Activated B cell treated with CpG ODN at 0.5 μM for 24 hours (primary cell): ENCODE data around the gene IL34. TPM values are rescaled to one million over a fixed set of nuclear protein-coding genes. Genes with fewer than 3 reads are reported as not detected.

Source experiments
- ATAC-seq: fragments of 200-7000 bp; cut with Tn5 transposase; one replicate; pipeline ENCODE4 v1.10.0; 2021; ENCODE audit warnings: low read depth, mild to moderate bottlenecking, moderate library complexity
- CTCF ChIA-PET: fragments of 350-600 bp; sonication (Branson Sonifier 250); formaldehyde crosslinking; loops from one replicate; lab custom pipeline; 2021; ENCODE audit warnings: antibody characterized with exemption; lab: Charles Lee
- POLR2A ChIA-PET: fragments of 350-600 bp; sonication (Branson Sonifier 250); formaldehyde crosslinking; loops from one replicate; lab custom pipeline; 2021; ENCODE audit warnings: antibody characterized with exemption; lab: Charles Lee
- DNase-seq: peaks from one replicate; pipeline ENCODE4 v3.0.0; 2022
- H3K27ac Mint-ChIP-seq: one replicate; pipeline ENCODE4 v1.8.0; 2020; ENCODE audit warnings: mixed read lengths
- H3K27me3 Mint-ChIP-seq: one replicate; pipeline ENCODE4 v1.8.0; 2021; ENCODE audit warnings: mixed read lengths
- H3K36me3 Mint-ChIP-seq: one replicate; pipeline ENCODE4 v1.8.0; 2021; ENCODE audit warnings: low read depth, mixed read lengths
- H3K4me1 Mint-ChIP-seq: one replicate; pipeline ENCODE4 v1.8.0; 2021; ENCODE audit warnings: mixed read lengths
- H3K4me3 Mint-ChIP-seq: one replicate; pipeline ENCODE4 v1.8.0; 2020; ENCODE audit warnings: mild to moderate bottlenecking, mixed read lengths
- H3K9me3 Mint-ChIP-seq: one replicate; pipeline ENCODE4 v1.8.0; 2020; ENCODE audit warnings: mixed read lengths
- CTCF ChIP-seq: fragments of 200-600 bp; IDR thresholded peaks from one replicate; pipeline ENCODE4 v1.8.0; 2022; ENCODE audit warnings: antibody characterized with exemption, mild to moderate bottlenecking
- intact Hi-C: fragments of 100-400 bp; cut with micrococcal nuclease; formaldehyde crosslinking; loops from one replicate; pipeline ENCODE4 v1.15.1; 2024
- total RNA-seq: library from RNA; stranded (reverse); gene quantifications from 2 replicates; pipeline ENCODE4 v1.2.3, GENCODE V29; 2022

The IL34 gene
- total RNA-seq, 1 donor from 2014 or later = 0.71 TPM

GRCh38 chr16:70610273-70611223 lies 35.8 kb upstream of the IL34 start:
- intact Hi-C loops = no loop called here
- POLR2A ChIA-PET = no interaction called here
- no peak for ATAC-seq

GRCh38 chr16:70611224-70611598 lies 35.1 kb upstream of the IL34 start:
- ChIA-PET POLR2A (no interaction called here), CTCF (no interaction called here)
- no peak for ATAC-seq
- Mint-ChIP-seq H3K9me3 (no peaks in the 10 kb centered on the region), H3K36me3 (no peaks in the 10 kb centered on the region), H3K4me1 (no peaks in the 10 kb centered on the region), H3K27me3 (no peaks in the 10 kb centered on the region), H3K4me3 (no peak overlapping the region), H3K27ac (no peak overlapping the region)
- DNase-seq = no peak
- TF ChIP-seq CTCF = no peak
- intact Hi-C loops = no loop called here

More at GRCh38 chr16:70610273-70611223, 35.8 kb upstream of the IL34 start:
- Mint-ChIP-seq H3K27ac (no peak overlapping the region), H3K9me3 (no peaks in the 10 kb centered on the region), H3K4me3 (no peak overlapping the region), H3K27me3 (no peaks in the 10 kb centered on the region), H3K36me3 (no peaks in the 10 kb centered on the region), H3K4me1 (no peaks in the 10 kb centered on the region)
- TF ChIP-seq CTCF = no peak
- DNase-seq = no peak
- CTCF ChIA-PET = no interaction called here

GRCh38 chr16:70611785-70612303 lies 34.5 kb upstream of the IL34 start:
- ATAC-seq = no peak
- no peak for TF ChIP-seq CTCF
- Mint-ChIP-seq H3K4me3 (no peak overlapping the region), H3K4me1 (no peaks in the 10 kb centered on the region), H3K27me3 (no peaks in the 10 kb centered on the region), H3K27ac (no peak overlapping the region), H3K9me3 (no peaks in the 10 kb centered on the region), H3K36me3 (no peaks in the 10 kb centered on the region)
- no peak for DNase-seq
- intact Hi-C loops = no loop called here
- POLR2A ChIA-PET = no interaction called here
- CTCF ChIA-PET = no interaction called here

- no peaks in the 10 kb centered on the region for H3K36me3 Mint-ChIP-seq
- no peak overlapping the region for H3K4me3 Mint-ChIP-seq
- no peaks in the 10 kb centered on the region for H3K9me3 Mint-ChIP-seq
- TF ChIP-seq CTCF = no peak
- H3K27me3 Mint-ChIP-seq = no peaks in the 10 kb centered on the region
- DNase-seq (no peak), ATAC-seq (no peak)
- CTCF ChIA-PET = no interaction called here
- H3K4me1 Mint-ChIP-seq = no peaks in the 10 kb centered on the region
- intact Hi-C loops = no loop called here
- POLR2A ChIA-PET = no interaction called here
- H3K27ac Mint-ChIP-seq = no peak overlapping the region
Measured at GRCh38 chr16:70612931-70613330, 33.4 kb upstream of the IL34 start.

- intact Hi-C loops = no loop called here
- no peak for TF ChIP-seq CTCF
- Mint-ChIP-seq H3K4me1 (no peaks in the 10 kb centered on the region), H3K36me3 (no peaks in the 10 kb centered on the region), H3K9me3 (no peaks in the 10 kb centered on the region), H3K4me3 (no peak overlapping the region), H3K27ac (no peak overlapping the region), H3K27me3 (no peaks in the 10 kb centered on the region)
- DNase-seq (no peak), ATAC-seq (no peak)
- ChIA-PET CTCF (no interaction called here), POLR2A (no interaction called here)
Measured at GRCh38 chr16:70614208-70614951, 32.0 kb upstream of the IL34 start.
